Measurements from ENCODE around the gene RASSF3.

GRCh38 chr12:64587447-64587846 is 22.8 kb upstream of the RASSF3 start:
- TF ChIP-seq POLR2A (IDR thresholded peaks at IDR 0.05; ENCODE audit: low read depth, low read length) (no peak), POLR2AphosphoS5 (IDR thresholded peaks at IDR 0.05; ENCODE audit: low read depth, low read length) (no peak)

Data from GM12891 (cell line).